ENCODE data around the gene IGLL5. TPM values are rescaled to one million over a fixed set of nuclear protein-coding genes. Genes with fewer than 3 reads are reported as not detected.

The IGLL5 gene
- total RNA-seq, 1 donor, result not detected

- TF ChIP-seq CTCF (IDR thresholded peaks at IDR 0.05; ENCODE audit: insufficient read depth, low read depth, low read length), result no peak
- H3K4me3 ChIP-seq (ENCODE audit: low read depth, low read length), result no peak overlapping the region
- DNase-seq (ENCODE audit: low read depth), result no peak
Observed at GRCh38 chr22:22884888-22885840, 2.5 kb upstream of the IGLL5 start.

GRCh38 chr22:22886546-22886945, 1.1 kb upstream of the IGLL5 start:
- TF ChIP-seq CTCF (IDR thresholded peaks at IDR 0.05; ENCODE audit: insufficient read depth, low read depth, low read length), result no peak
- no peak for DNase-seq (ENCODE audit: low read depth)
- H3K4me3 ChIP-seq (ENCODE audit: low read depth, low read length), result no peak overlapping the region

- DNase-seq (ENCODE audit: low read depth), result no peak
- TF ChIP-seq CTCF (IDR thresholded peaks at IDR 0.05; ENCODE audit: insufficient read depth, low read depth, low read length), result no peak
- no peak overlapping the region for H3K4me3 ChIP-seq (ENCODE audit: low read depth, low read length)
Observed at GRCh38 chr22:22888571-22889353, 1.1 kb downstream of the IGLL5 start.

GRCh38 chr22:22890085-22890484, 2.5 kb downstream of the IGLL5 start:
- no peak overlapping the region for H3K4me3 ChIP-seq (ENCODE audit: low read depth, low read length)
- no peak for DNase-seq (ENCODE audit: low read depth)
- TF ChIP-seq CTCF (IDR thresholded peaks at IDR 0.05; ENCODE audit: insufficient read depth, low read depth, low read length), result no peak

GRCh38 chr22:22891139-22891621, 3.6 kb downstream of the IGLL5 start:
- H3K4me3 ChIP-seq (ENCODE audit: low read depth, low read length), result no peak overlapping the region
- DNase-seq (ENCODE audit: low read depth), result no peak
- no peak for TF ChIP-seq CTCF (IDR thresholded peaks at IDR 0.05; ENCODE audit: insufficient read depth, low read depth, low read length)

GRCh38 chr22:22892096-22893052, 4.8 kb downstream of the IGLL5 start:
- no peak for TF ChIP-seq CTCF (IDR thresholded peaks at IDR 0.05; ENCODE audit: insufficient read depth, low read depth, low read length)
- no peak overlapping the region for H3K4me3 ChIP-seq (ENCODE audit: low read depth, low read length)
- no peak for DNase-seq (ENCODE audit: low read depth)
